Neuronal stem cell (in vitro differentiated cells): ENCODE data around the gene FASTK.

Source experiments
- DNase-seq: peaks from one replicate; pipeline ENCODE4 v3.0.0-alpha.2; 2013; ENCODE audit warnings: low spot score
- H2AFZ ChIP-seq: one replicate; pipeline ENCODE4 v1.6.1; 2013; ENCODE audit warnings: mild to moderate bottlenecking, low read length, inconsistent platforms
- H2AK5ac ChIP-seq: 2 replicates; pipeline ENCODE4 v1.6.1; 2013; ENCODE audit warnings: low read depth, mild to moderate bottlenecking, inconsistent platforms, low read length, moderate library complexity, mixed read lengths
- H2BK120ac ChIP-seq: 2 replicates; pipeline ENCODE4 v1.6.1; 2013; ENCODE audit warnings: low read depth, mild to moderate bottlenecking, inconsistent platforms, low read length, moderate library complexity, mixed read lengths
- H2BK12ac ChIP-seq: one replicate; pipeline ENCODE4 v1.6.1; 2013; ENCODE audit warnings: low read length, inconsistent platforms
- H2BK15ac ChIP-seq: 2 replicates; pipeline ENCODE4 v1.6.1; 2013; ENCODE audit warnings: mild to moderate bottlenecking, low read length, inconsistent platforms, mixed read lengths
- H2BK5ac ChIP-seq: one replicate; pipeline ENCODE4 v1.6.1; 2013; ENCODE audit warnings: inconsistent platforms, mild to moderate bottlenecking, low read length, moderate library complexity
- H3K14ac ChIP-seq: one replicate; pipeline ENCODE4 v1.6.1; 2013; ENCODE audit warnings: low read length, inconsistent platforms
- H3K18ac ChIP-seq: 2 replicates; pipeline ENCODE4 v1.6.1; 2013; ENCODE audit warnings: low read length, inconsistent platforms
- H3K23ac ChIP-seq: 2 replicates; pipeline ENCODE4 v1.6.1; 2013; ENCODE audit warnings: low read depth, mild to moderate bottlenecking, mixed read lengths, low read length, inconsistent platforms; ENCODE audit not compliant: poor library complexity
- H3K27ac ChIP-seq: replicated peaks from 3 replicates; pipeline ENCODE4 v1.5.1; 2013; ENCODE audit warnings: low read length, inconsistent platforms
- H3K27me3 ChIP-seq, 3 experiments: 2 replicates each; pipeline ENCODE4 v1.6.1; 2013; ENCODE audit warnings: low read length in 3 of 3, mild to moderate bottlenecking in 2 of 3, inconsistent platforms in 1 of 3, low read depth in 1 of 3, mixed read lengths in 1 of 3, moderate library complexity in 1 of 3; ENCODE audit not compliant: control insufficient read depth in 3 of 3, insufficient read depth in 3 of 3
- H3K36me3 ChIP-seq, 2 donors: replicated peaks in 1 of 2; 2 replicates each; pipeline ENCODE4 v1.6.1; 2013; ENCODE audit warnings: low read length in 2 of 2; ENCODE audit not compliant: control insufficient read depth in 2 of 2, insufficient read depth in 2 of 2
- H3K4ac ChIP-seq: 2 replicates; pipeline ENCODE4 v1.6.1; 2013; ENCODE audit warnings: inconsistent platforms, mild to moderate bottlenecking, low read length, moderate library complexity
- H3K4me1 ChIP-seq, 2 donors: 1 replicate in 1 of 2; 2 replicates in 1 of 2; pipeline ENCODE4 v1.6.1; 2013; ENCODE audit warnings: low read length in 2 of 2, low read depth in 1 of 2; ENCODE audit not compliant: control insufficient read depth in 2 of 2, insufficient read depth in 1 of 2
- H3K4me2 ChIP-seq: one replicate; pipeline ENCODE4 v1.6.1; 2013; ENCODE audit warnings: mild to moderate bottlenecking, low read length, inconsistent platforms; ENCODE audit not compliant: insufficient read depth, poor library complexity, severe bottlenecking
- H3K4me3 ChIP-seq, 2 donors: 2 replicates each; pipeline ENCODE4 v1.5.1; 2013; ENCODE audit warnings: low read length in 2 of 2, mild to moderate bottlenecking in 2 of 2, inconsistent platforms in 1 of 2, moderate library complexity in 1 of 2
- H3K79me1 ChIP-seq: one replicate; pipeline ENCODE4 v1.6.1; 2013; ENCODE audit warnings: low read depth, mild to moderate bottlenecking, inconsistent platforms, low read length, moderate library complexity
- H3K9ac ChIP-seq: one replicate; pipeline ENCODE4 v1.6.1; 2013; ENCODE audit warnings: mild to moderate bottlenecking, low read depth, low read length, inconsistent platforms; ENCODE audit not compliant: poor library complexity
- H3K9me3 ChIP-seq, 2 donors: replicated peaks in 1 of 2; 2 replicates each; pipeline versions ENCODE3 to v1.6.1; 2013; ENCODE audit warnings: low read length in 2 of 2, mild to moderate bottlenecking in 2 of 2, inconsistent platforms in 1 of 2, low read depth in 1 of 2, mixed read lengths in 1 of 2, moderate library complexity in 1 of 2; ENCODE audit not compliant: control insufficient read depth in 2 of 2, insufficient read depth in 1 of 2
- H4K8ac ChIP-seq: one replicate; pipeline ENCODE4 v1.6.1; 2013; ENCODE audit warnings: low read depth, mild to moderate bottlenecking, inconsistent platforms, low read length, moderate library complexity
- H4K91ac ChIP-seq: one replicate; pipeline ENCODE4 v1.6.1; 2013; ENCODE audit warnings: low read length, low read depth, mild to moderate bottlenecking, inconsistent platforms; ENCODE audit not compliant: poor library complexity
- WGBS, 2 donors: extraction: QIAGEN DNeasy Blood & Tissue Kit; methylation state at CpG; one replicate each; pipeline ENCODE4 v1.1.7; 2013; ENCODE audit warnings: missing lambda C conversion rate in 2 of 2, mixed read lengths in 1 of 2; ENCODE audit not compliant: insufficient read length in 2 of 2, insufficient replicate concordance in 1 of 2; ENCODE audit errors: extremely low coverage in 2 of 2; 5-methylcytosine and 5-hydroxymethylcytosine counted together

Gene FASTK

GRCh38 chr7:151074817-151075661 lies 5.6 kb downstream of the FASTK start:
- no peak overlapping the region for H2AK5ac ChIP-seq
- H4K8ac ChIP-seq, result no peak overlapping the region
- no peak overlapping the region for H3K4me2 ChIP-seq
- no peak overlapping the region for H4K91ac ChIP-seq
- no peak overlapping the region for H3K4me3 ChIP-seq
- peak overlapping the region; percentile 65 for H3K23ac ChIP-seq
- DNase-seq, result no peak
- H3K9ac ChIP-seq, result no peak overlapping the region
- no peak overlapping the region for H3K14ac ChIP-seq
- H3K4me1 ChIP-seq, result peaks cover 12 to 13% of the 10 kb centered on the region in 2 donors
- H3K9me3 ChIP-seq, result peaks cover 0 to 3% of the 10 kb centered on the region in 2 donors
- no peak overlapping the region for H2BK120ac ChIP-seq
- no CpG with 5 or more reads among the region's 26 CpGs for WGBS, 2 donors
- no peak overlapping the region for H2BK12ac ChIP-seq
- H2BK5ac ChIP-seq, result no peak overlapping the region
- peaks cover 42 to 92% of the 10 kb centered on the region in 2 donors for H3K36me3 ChIP-seq
- H2BK15ac ChIP-seq, result no peak overlapping the region
- H3K27ac ChIP-seq, result no peak overlapping the region
- H3K79me1 ChIP-seq, result peaks cover 7% of the 10 kb centered on the region
- no peaks in the 10 kb centered on the region for H3K27me3 ChIP-seq
- H2AFZ ChIP-seq, result no peak overlapping the region
- no peak overlapping the region for H3K4ac ChIP-seq
- H3K18ac ChIP-seq, result no peak overlapping the region

- Histone ChIP-seq H3K9me3 (peaks cover 0 to 3% of the 10 kb centered on the region in 2 donors), H3K36me3 (peaks cover 45 to 96% of the 10 kb centered on the region in 2 donors), H2BK5ac (peak overlapping the region; percentile 21)
Measured at GRCh38 chr7:151073990-151074389, 6.6 kb downstream of the FASTK start.

GRCh38 chr7:151071032-151071866 lies 9.4 kb downstream of the FASTK start:
- Histone ChIP-seq H3K36me3 (peaks cover 55 to 95% of the 10 kb centered on the region in 2 donors), H3K9me3 (no peaks in the 10 kb centered on the region), H3K14ac (no peak overlapping the region), H2BK5ac (no peak overlapping the region), H3K4ac (no peak overlapping the region), H2BK120ac (no peak overlapping the region), H3K23ac (peak overlapping the region; percentile 5), H2AK5ac (no peak overlapping the region), H2BK15ac (no peak overlapping the region), H3K18ac (no peak overlapping the region), H3K27me3 (no peaks in the 10 kb centered on the region), H3K4me3 (no peak overlapping the region), H4K8ac (no peak overlapping the region), H3K27ac (no peak overlapping the region), H3K79me1 (no peaks in the 10 kb centered on the region), H2BK12ac (no peak overlapping the region), H2AFZ (no peak overlapping the region), H3K9ac (no peak overlapping the region), H3K4me1 (peaks cover 0 to 4% of the 10 kb centered on the region in 2 donors), H3K4me2 (no peak overlapping the region), H4K91ac (no peak overlapping the region)
- no CpG with 5 or more reads among the region's 39 CpGs for WGBS, 2 donors
- DNase-seq, result no peak

More at GRCh38 chr7:151073990-151074389, 6.6 kb downstream of the FASTK start:
- no peak overlapping the region for H3K9ac ChIP-seq
- no peak overlapping the region for H2BK15ac ChIP-seq
- no peaks in the 10 kb centered on the region for H3K79me1 ChIP-seq
- no peak overlapping the region for H3K23ac ChIP-seq
- no peak overlapping the region for H3K4ac ChIP-seq
- WGBS, 2 donors, result no CpG with 5 or more reads among the region's 17 CpGs
- no peak overlapping the region for H2AFZ ChIP-seq
- no peak overlapping the region for H4K8ac ChIP-seq
- H3K4me1 ChIP-seq, result peaks cover 4 to 7% of the 10 kb centered on the region in 2 donors
- H4K91ac ChIP-seq, result no peak overlapping the region
- no peak overlapping the region for H3K4me2 ChIP-seq
- no peak overlapping the region for H3K27ac ChIP-seq
- H2AK5ac ChIP-seq, result no peak overlapping the region
- no peak overlapping the region for H2BK120ac ChIP-seq
- H3K14ac ChIP-seq, result no peak overlapping the region
- no peaks in the 10 kb centered on the region for H3K27me3 ChIP-seq
- H2BK12ac ChIP-seq, result no peak overlapping the region
- no peak overlapping the region for H3K4me3 ChIP-seq
- no peak overlapping the region for H3K18ac ChIP-seq
- no peak for DNase-seq

- no CpG with 5 or more reads among the region's 15 CpGs for WGBS, 2 donors
- H3K27ac ChIP-seq, result no peak overlapping the region
- H3K9me3 ChIP-seq, result no peaks in the 10 kb centered on the region
Measured at GRCh38 chr7:151070574-151070960, 10.0 kb downstream of the FASTK start.

More at GRCh38 chr7:151070574-151070960, 10.0 kb downstream of the FASTK start:
- Histone ChIP-seq H3K14ac (no peak overlapping the region), H2BK120ac (no peak overlapping the region), H4K91ac (no peak overlapping the region), H2AFZ (no peak overlapping the region), H3K18ac (no peak overlapping the region), H2BK5ac (no peak overlapping the region), H3K4ac (no peak overlapping the region), H3K4me1 (no peaks in the 10 kb centered on the region), H3K4me2 (no peak overlapping the region), H3K9ac (no peak overlapping the region), H2AK5ac (no peak overlapping the region), H4K8ac (no peak overlapping the region), H3K4me3 (peak overlapping the region in 1 of 2 donors; percentile 67), H3K79me1 (no peaks in the 10 kb centered on the region), H3K36me3 (peaks cover 51 to 95% of the 10 kb centered on the region in 2 donors), H2BK15ac (no peak overlapping the region), H3K23ac (peak overlapping the region; percentile 14), H2BK12ac (no peak overlapping the region), H3K27me3 (no peaks in the 10 kb centered on the region)
- no peak for DNase-seq
